ENCODE measurements around the gene CDC42EP1. TPM values are rescaled to one million over a fixed set of nuclear protein-coding genes. Genes with fewer than 3 reads are reported as not detected.

Gene CDC42EP1
- total and polyA plus RNA-seq, 2 experiments from 2014 or later: 83.8 to 122 TPM

- 70 to 71% methylated on average over 12 of the region's 12 CpGs for WGBS, 2 experiments (ENCODE audit: low coverage in 1 of 2, low lambda C conversion rate in 2 of 2, missing lambda C conversion rate in 2 of 2)
- in situ Hi-C loops (cut with MboI): loop anchor here (10.0 kb wide), 1 partner anchor 57 kb away; no protein-coding TSS in a partner anchor
Measured at GRCh38 chr22:37591823-37592404, 31.6 kb downstream of the CDC42EP1 start.

GRCh38 chr22:37594237-37594636 is 34.0 kb downstream of the CDC42EP1 start:
- Histone ChIP-seq H3K9me2 (ENCODE audit: insufficient read depth) (no peaks in the 10 kb centered on the region), H3K79me2 (ENCODE audit: insufficient read depth) (no peaks in the 10 kb centered on the region), H3K27ac (no peak overlapping the region), H3K9ac (no peak overlapping the region), H3K4me3 (no peak overlapping the region), H3K9me3 (ENCODE audit: low read depth) (no peaks in the 10 kb centered on the region), H3K27me3 (replicated peaks; ENCODE audit: insufficient read depth) (no peaks in the 10 kb centered on the region), H3K4me2 (ENCODE audit: unreplicated experiment) (no peak overlapping the region), H3F3A (ENCODE audit: insufficient read depth) (no peaks in the 10 kb centered on the region), H3K36me3 (ENCODE audit: low read depth) (no peaks in the 10 kb centered on the region), H2AFZ (no peak overlapping the region), H3K4me1 (ENCODE audit: insufficient read depth) (no peaks in the 10 kb centered on the region), H4K20me1 (ENCODE audit: insufficient read depth) (no peaks in the 10 kb centered on the region)
- 96 to 97% methylated on average over 5 of the region's 5 CpGs for WGBS, 2 experiments (ENCODE audit: low coverage in 1 of 2, low lambda C conversion rate in 2 of 2, missing lambda C conversion rate in 2 of 2)
- TF ChIP-seq EZH2 (IDR thresholded peaks at IDR 0.05; ENCODE audit: insufficient read depth, poor library complexity, severe bottlenecking) (no peak), EZH2phosphoT487 (IDR thresholded peaks at IDR 0.05; ENCODE audit: insufficient read depth, low read depth) (no peak)
- in situ Hi-C loops (cut with MboI): loop anchor here (10.0 kb wide), 1 partner anchor 59 kb away; no protein-coding TSS in a partner anchor
- DNase-seq: no peak

More at GRCh38 chr22:37591823-37592404, 31.6 kb downstream of the CDC42EP1 start:
- Histone ChIP-seq H3K27ac (no peak overlapping the region), H3K4me1 (ENCODE audit: insufficient read depth) (no peaks in the 10 kb centered on the region), H3K79me2 (ENCODE audit: insufficient read depth) (no peaks in the 10 kb centered on the region), H3K4me3 (peak overlapping the region; percentile 43), H3K36me3 (ENCODE audit: low read depth) (no peaks in the 10 kb centered on the region), H3K27me3 (replicated peaks; ENCODE audit: insufficient read depth) (no peaks in the 10 kb centered on the region; the same call in 1 of the 2 replicates), H3K4me2 (ENCODE audit: unreplicated experiment) (peak overlapping the region; percentile 53), H2AFZ (peak overlapping the region; percentile 64), H3K9me3 (ENCODE audit: low read depth) (no peaks in the 10 kb centered on the region), H3F3A (ENCODE audit: insufficient read depth) (no peaks in the 10 kb centered on the region), H3K9me2 (ENCODE audit: insufficient read depth) (no peaks in the 10 kb centered on the region), H3K9ac (no peak overlapping the region), H4K20me1 (ENCODE audit: insufficient read depth) (no peaks in the 10 kb centered on the region)
- no peak for DNase-seq
- TF ChIP-seq EZH2 (IDR thresholded peaks at IDR 0.05; ENCODE audit: insufficient read depth, poor library complexity, severe bottlenecking): no peak
- no peak for TF ChIP-seq EZH2phosphoT487 (IDR thresholded peaks at IDR 0.05; ENCODE audit: insufficient read depth, low read depth)

GRCh38 chr22:37599153-37599552 is 38.9 kb downstream of the CDC42EP1 start:
- TF ChIP-seq EZH2phosphoT487 (IDR thresholded peaks at IDR 0.05; ENCODE audit: insufficient read depth, low read depth) (no peak), EZH2 (IDR thresholded peaks at IDR 0.05; ENCODE audit: insufficient read depth, poor library complexity, severe bottlenecking) (no peak)
- H2AFZ ChIP-seq: no peak overlapping the region
- H4K20me1 ChIP-seq (ENCODE audit: insufficient read depth): no peaks in the 10 kb centered on the region
- no peak overlapping the region for H3K9ac ChIP-seq
- H3K27ac ChIP-seq: no peak overlapping the region
- 74 to 78% methylated on average over 4 of the region's 4 CpGs for WGBS, 2 experiments (ENCODE audit: low coverage in 1 of 2, low lambda C conversion rate in 2 of 2, missing lambda C conversion rate in 2 of 2)
- H3K9me2 ChIP-seq (ENCODE audit: insufficient read depth): no peaks in the 10 kb centered on the region
- in situ Hi-C loops (cut with MboI): loop anchor here (10.0 kb wide), 1 partner anchor 64 kb away; no protein-coding TSS in a partner anchor
- H3K4me1 ChIP-seq (ENCODE audit: insufficient read depth): peaks cover 4% of the 10 kb centered on the region; the same call in 1 of the 2 replicates
- no peaks in the 10 kb centered on the region for H3K36me3 ChIP-seq (ENCODE audit: low read depth)
- H3K4me3 ChIP-seq: no peak overlapping the region
- H3K4me2 ChIP-seq (ENCODE audit: unreplicated experiment): no peak overlapping the region
- H3K9me3 ChIP-seq (ENCODE audit: low read depth): no peaks in the 10 kb centered on the region
- H3F3A ChIP-seq (ENCODE audit: insufficient read depth): no peaks in the 10 kb centered on the region
- DNase-seq: no peak
- H3K27me3 ChIP-seq (replicated peaks; ENCODE audit: insufficient read depth): no peaks in the 10 kb centered on the region
- no peaks in the 10 kb centered on the region for H3K79me2 ChIP-seq (ENCODE audit: insufficient read depth)

- no peaks in the 10 kb centered on the region for H3K9me3 ChIP-seq (ENCODE audit: low read depth)
- peak overlapping the region; percentile 18; the same call in 1 of the 2 replicates for H2AFZ ChIP-seq
- H3K27me3 ChIP-seq (replicated peaks; ENCODE audit: insufficient read depth): no peaks in the 10 kb centered on the region
- H3K36me3 ChIP-seq (ENCODE audit: low read depth): no peaks in the 10 kb centered on the region
- DNase-seq: no peak
- peak overlapping the region; percentile 35; the same call in 1 of the 2 replicates for H3K4me3 ChIP-seq
- H3K4me1 ChIP-seq (ENCODE audit: insufficient read depth): peaks cover 4% of the 10 kb centered on the region; the same call in 1 of the 2 replicates
- WGBS, 2 experiments (ENCODE audit: low coverage in 1 of 2, low lambda C conversion rate in 2 of 2, missing lambda C conversion rate in 2 of 2): 32 to 37% methylated on average over 4 of the region's 4 CpGs
- no peaks in the 10 kb centered on the region for H4K20me1 ChIP-seq (ENCODE audit: insufficient read depth)
- no peak overlapping the region for H3K27ac ChIP-seq
- no peaks in the 10 kb centered on the region for H3K9me2 ChIP-seq (ENCODE audit: insufficient read depth)
- peak overlapping the region; percentile 14 for H3K4me2 ChIP-seq (ENCODE audit: unreplicated experiment)
- H3F3A ChIP-seq (ENCODE audit: insufficient read depth): no peaks in the 10 kb centered on the region
- no peak overlapping the region for H3K9ac ChIP-seq
- no peak for TF ChIP-seq EZH2phosphoT487 (IDR thresholded peaks at IDR 0.05; ENCODE audit: insufficient read depth, low read depth)
- TF ChIP-seq EZH2 (IDR thresholded peaks at IDR 0.05; ENCODE audit: insufficient read depth, poor library complexity, severe bottlenecking): no peak
- in situ Hi-C loops (cut with MboI): no loop called here
- H3K79me2 ChIP-seq (ENCODE audit: insufficient read depth): no peaks in the 10 kb centered on the region
Measured at GRCh38 chr22:37601203-37601539, 40.9 kb downstream of the CDC42EP1 start.

Data from GM23248 (cell line).